ENCODE measurements around the gene PPID. TPM values are rescaled to one million over a fixed set of nuclear protein-coding genes. Genes with fewer than 3 reads are reported as not detected.

The PPID gene
- total and polyA plus RNA-seq, 2 donors (not counting 3 experiments of a cell fraction or from before 2014, with no cell fraction given) = 11.5 to 25.7 TPM

- FAIRE-seq (no peak), DNase-seq (ENCODE audit: low read depth, low spot score) (no peak)
- H3K4me2 ChIP-seq (ENCODE audit: insufficient read depth, low read length) = no peak overlapping the region
- H3K79me2 ChIP-seq (ENCODE audit: control insufficient read depth, insufficient read depth, low read length) = peaks cover 11% of the 10 kb centered on the region
- no peak overlapping the region for H2AFZ ChIP-seq (ENCODE audit: low read depth, low read length)
- dilution Hi-C loops (cut with MboI; ENCODE audit: extremely low pct_ligation_motif_present, low sequenced_read_pairs) (no loop called here), intact Hi-C loops (cut with micrococcal nuclease) (no loop called here)
- no peaks in the 10 kb centered on the region for H3K9me1 ChIP-seq (replicated peaks; ENCODE audit: control insufficient read depth, extremely low read depth, insufficient read depth, low read length)
- H3K4me1 ChIP-seq (ENCODE audit: control insufficient read depth, extremely low read depth, insufficient read depth, low read length) = peaks cover 31% of the 10 kb centered on the region
- no peaks in the 10 kb centered on the region for H3K36me3 ChIP-seq (ENCODE audit: control insufficient read depth in 2 of 2, extremely low read depth in 1 of 2, insufficient read depth in 2 of 2, low read length in 2 of 2)
- BruUV-seq (replicated peaks) = no TSS peak
- no peaks in the 10 kb centered on the region for H3K27me3 ChIP-seq (ENCODE audit: control insufficient read depth in 2 of 2, insufficient read depth in 2 of 2, low read length in 2 of 2)
- H3K27ac ChIP-seq (ENCODE audit: insufficient read depth, low read depth, low read length) = no peak overlapping the region
- H3K9ac ChIP-seq (replicated peaks; ENCODE audit: extremely low read depth, insufficient read depth, low read length) = no peak overlapping the region
- no peaks in the 10 kb centered on the region for H3K9me3 ChIP-seq (replicated peaks; ENCODE audit: control insufficient read depth, insufficient read depth, low read length)
- no peak overlapping the region for H3K4me3 ChIP-seq (replicated peaks in 1 of 3; ENCODE audit: insufficient read depth in 1 of 3, low read depth in 1 of 3, low read length in 3 of 3)
- ChIA-PET CTCF (no interaction called here), POLR2A (no interaction called here)
- peaks cover under 1% of the 10 kb centered on the region for H4K20me1 ChIP-seq (replicated peaks; ENCODE audit: control insufficient read depth, extremely low read depth, insufficient read depth, low read length)
- no peak for TF ChIP-seq EZH2 (IDR thresholded peaks at IDR 0.05; ENCODE audit: borderline replicate concordance, low read depth, low read length, severe bottlenecking)
- no peak for TF ChIP-seq CTCF (IDR thresholded peaks at IDR 0.05; ENCODE audit: extremely low read depth in 1 of 2, insufficient read depth in 1 of 2, low read depth in 1 of 2, low read length in 2 of 2)
- TF ChIP-seq MAX (IDR thresholded peaks at IDR 0.05; ENCODE audit: insufficient read depth, insufficient read length) = no peak
Observed at GRCh38 chr4:158767451-158767850, 44.3 kb upstream of the PPID start.

- Histone ChIP-seq H3K27me3 (ENCODE audit: control insufficient read depth in 2 of 2, insufficient read depth in 2 of 2, low read length in 2 of 2) (no peaks in the 10 kb centered on the region), H3K36me3 (ENCODE audit: control insufficient read depth in 2 of 2, extremely low read depth in 1 of 2, insufficient read depth in 2 of 2, low read length in 2 of 2) (no peaks in the 10 kb centered on the region), H3K4me2 (ENCODE audit: insufficient read depth, low read length) (no peak overlapping the region), H3K4me1 (ENCODE audit: control insufficient read depth, extremely low read depth, insufficient read depth, low read length) (peaks cover 23% of the 10 kb centered on the region), H3K4me3 (replicated peaks in 1 of 3; ENCODE audit: insufficient read depth in 1 of 3, low read depth in 1 of 3, low read length in 3 of 3) (no peak overlapping the region), H3K9me3 (replicated peaks; ENCODE audit: control insufficient read depth, insufficient read depth, low read length) (no peaks in the 10 kb centered on the region), H3K27ac (ENCODE audit: insufficient read depth, low read depth, low read length) (no peak overlapping the region), H3K9ac (replicated peaks; ENCODE audit: extremely low read depth, insufficient read depth, low read length) (no peak overlapping the region), H4K20me1 (replicated peaks; ENCODE audit: control insufficient read depth, extremely low read depth, insufficient read depth, low read length) (no peaks in the 10 kb centered on the region), H2AFZ (ENCODE audit: low read depth, low read length) (no peak overlapping the region), H3K9me1 (replicated peaks; ENCODE audit: control insufficient read depth, extremely low read depth, insufficient read depth, low read length) (no peaks in the 10 kb centered on the region), H3K79me2 (ENCODE audit: control insufficient read depth, insufficient read depth, low read length) (peaks cover 11% of the 10 kb centered on the region)
- DNase-seq (ENCODE audit: low read depth, low spot score) = no peak
- TF ChIP-seq MYC (IDR thresholded peaks at IDR 0.05; ENCODE audit: low read depth, low read length) = no peak
- no peak for TF ChIP-seq MAX (IDR thresholded peaks at IDR 0.05; ENCODE audit: insufficient read depth, insufficient read length)
- no peak for TF ChIP-seq JUN (IDR thresholded peaks at IDR 0.05; ENCODE audit: borderline replicate concordance, insufficient read depth, insufficient read length, low read depth)
- TF ChIP-seq POLR2AphosphoS5 (IDR thresholded peaks at IDR 0.05; ENCODE audit: insufficient read depth, low read depth, low read length) = no peak
- ChIA-PET CTCF (no interaction called here), POLR2A (no interaction called here)
- no peak for FAIRE-seq
- BruUV-seq (replicated peaks) = no TSS peak
- dilution Hi-C loops (cut with MboI; ENCODE audit: extremely low pct_ligation_motif_present, low sequenced_read_pairs) (no loop called here), intact Hi-C loops (cut with micrococcal nuclease) (no loop called here)
Observed at GRCh38 chr4:158766434-158767044, 43.3 kb upstream of the PPID start.

Measured in endothelial cell of umbilical vein (primary cell).